Stimulated activated CD4-positive, alpha-beta T cell treated with anti-CD3 and anti-CD28 coated beads, Interleukin-2, amount 100 ng/mL, for 4 hours (primary cell): ENCODE data around the gene IST1.
"Not testable (repeated sequence)": the region's sequence is repeated elsewhere in the genome, so short reads cannot be mapped to it uniquely, and the experiment has no call there.

Experiments used
- DNase-seq: peaks from one replicate; pipeline ENCODE4 v3.0.0-alpha.2; 2020; ENCODE audit warnings: low read depth

The IST1 gene

DNA sequence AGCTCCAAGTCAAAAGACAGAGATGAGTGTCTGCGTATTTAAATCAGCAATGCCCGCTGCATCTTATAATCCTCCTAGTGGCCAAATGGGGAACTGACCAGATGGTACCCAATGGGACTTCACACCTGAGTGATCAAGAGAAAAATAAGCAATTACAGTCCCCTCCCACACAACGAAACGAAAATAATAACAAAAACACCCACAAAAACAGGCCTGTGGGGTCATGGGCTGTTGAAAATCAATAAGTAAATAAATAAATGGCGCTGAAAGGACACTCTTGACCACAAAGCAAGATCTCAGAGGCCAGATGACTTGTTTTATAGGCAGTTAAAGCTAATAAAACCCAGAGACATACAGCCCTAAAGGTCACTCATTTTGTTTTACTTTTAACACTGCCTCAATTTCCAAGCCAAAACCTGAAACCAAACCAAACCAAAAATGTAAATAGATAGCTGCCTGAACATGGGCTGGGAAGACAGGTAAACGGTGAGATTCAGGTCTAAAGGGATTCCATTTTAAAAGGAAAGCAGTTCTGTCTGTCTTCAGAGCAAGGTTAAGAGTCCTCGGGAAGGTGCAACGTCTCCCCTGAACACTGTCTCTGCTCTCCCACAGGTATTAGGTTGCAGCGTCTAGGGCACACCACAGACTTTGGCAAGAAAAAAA, 12.7 kb upstream of the IST1 start:
- peak; percentile 72 for DNase-seq

DNA sequence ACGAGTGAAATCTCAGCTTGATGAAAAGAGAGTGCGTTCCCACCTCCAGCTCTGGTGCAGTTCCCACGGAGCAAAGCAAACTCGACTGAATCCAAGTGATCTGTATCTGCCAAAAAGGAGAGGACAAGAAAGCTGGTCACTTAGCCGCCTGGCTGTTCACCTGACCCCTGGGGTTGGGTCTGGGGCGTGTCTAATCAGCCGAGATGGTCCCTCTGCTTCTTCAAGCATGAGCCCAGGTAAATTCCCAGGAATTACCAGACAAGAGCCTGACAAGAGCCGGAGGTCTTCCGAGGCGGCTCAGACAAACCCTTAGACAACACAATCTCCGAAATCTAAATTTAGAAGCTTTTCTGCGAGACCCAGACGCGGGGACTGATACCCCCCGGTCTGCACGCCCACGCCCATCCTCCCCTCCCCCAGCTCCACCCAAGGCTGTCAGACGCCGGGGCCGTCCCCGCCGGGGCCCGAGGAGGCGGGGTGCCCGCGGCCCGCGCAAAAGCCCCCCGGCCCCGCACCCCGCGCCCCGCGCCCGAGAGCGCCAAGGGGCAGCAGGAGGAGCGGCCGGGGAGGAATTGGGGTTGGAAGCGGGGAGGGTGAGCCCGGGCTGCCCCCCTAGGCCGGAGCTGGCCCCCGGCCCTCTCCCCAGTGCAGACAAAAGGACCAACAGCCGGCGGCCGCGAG, 12.0 kb upstream of the IST1 start:
- DNase-seq: peak; percentile 61

DNA sequence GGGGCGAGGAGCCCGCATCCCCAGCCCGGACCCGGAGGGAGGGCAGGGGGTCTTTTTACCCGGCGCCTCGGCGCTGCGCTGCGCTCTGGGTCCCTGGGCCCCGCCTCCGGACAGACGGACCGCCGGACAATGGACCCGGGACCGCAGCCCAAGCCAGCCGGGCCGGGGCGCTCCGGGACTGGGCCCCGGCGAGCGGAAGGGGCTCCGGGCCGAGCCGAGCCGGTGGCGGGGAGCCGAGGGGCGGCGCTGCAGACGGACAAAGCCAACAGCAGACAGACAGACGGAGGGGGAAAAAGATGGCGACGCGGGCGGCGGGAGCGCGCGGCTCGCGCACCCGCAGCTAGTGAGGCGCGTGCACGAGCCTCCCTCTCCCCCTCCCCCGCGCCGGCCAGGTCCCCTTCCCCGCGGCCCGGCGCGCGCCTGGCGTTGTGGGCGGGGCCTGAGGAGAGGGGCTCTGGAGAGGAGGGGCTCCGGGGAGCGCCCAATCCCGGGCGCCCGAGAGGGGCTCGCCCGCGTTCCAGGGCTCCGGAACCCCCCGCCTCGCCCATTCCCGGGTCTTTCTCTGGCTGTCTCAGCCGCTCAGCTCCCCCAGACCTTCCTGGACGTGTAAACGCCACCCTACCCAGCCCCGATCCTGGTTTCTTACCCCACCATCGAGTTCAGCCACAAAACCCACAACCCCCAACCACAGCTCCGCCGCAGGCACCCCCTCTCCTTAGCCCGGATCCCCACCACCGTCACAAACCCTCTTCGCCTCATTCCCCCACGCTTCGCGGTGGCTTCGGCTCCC, 11.3 kb upstream of the IST1 start, which contains the start of gene ZNF821:
Gene ZNF821 (minus strand): TSS at position 334 of the 790 bp plus-strand sequence. CDS start 4,236 bp downstream, outside the sequence.
- peak; percentile 55 for DNase-seq

DNA sequence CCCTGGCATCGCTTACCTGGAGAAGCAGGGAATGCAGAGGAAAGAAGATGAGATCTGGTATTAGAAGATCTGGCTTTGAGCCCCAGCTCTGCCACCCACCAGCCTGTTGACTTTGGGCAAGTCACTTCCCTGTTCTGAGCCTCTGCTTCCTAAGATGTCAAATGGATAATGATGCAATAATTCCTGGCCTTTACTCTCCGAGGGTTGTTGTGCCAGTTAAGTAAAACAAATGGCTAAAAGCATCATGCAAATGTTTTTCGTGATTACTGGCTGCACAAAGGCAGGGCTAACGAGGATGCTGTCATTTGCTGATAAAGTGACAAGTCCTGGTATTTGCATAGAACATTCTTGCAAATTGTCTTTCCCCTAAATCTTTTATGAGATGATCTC, 10.1 kb upstream of the IST1 start:
- no peak for DNase-seq

DNA sequence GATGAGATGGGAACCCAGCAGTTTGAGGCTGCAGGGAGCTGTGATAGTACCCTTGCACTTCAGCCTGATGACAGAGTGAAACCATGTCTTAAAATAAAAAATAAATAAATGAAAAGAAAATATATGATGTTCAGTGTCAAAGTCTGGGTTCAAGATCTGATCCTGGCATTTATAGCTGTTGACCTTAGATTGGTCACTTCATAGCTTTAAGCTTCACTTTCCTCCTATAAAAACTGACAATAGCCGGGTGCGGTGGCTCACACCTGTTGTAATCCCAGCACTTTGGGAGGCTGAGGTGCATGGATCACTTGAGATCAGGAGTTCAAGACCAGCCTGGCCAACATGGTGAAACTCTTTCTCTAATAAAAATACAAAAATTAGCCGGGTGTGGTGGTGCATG, 6.2 kb upstream of the IST1 start:
- no peak for DNase-seq

DNA sequence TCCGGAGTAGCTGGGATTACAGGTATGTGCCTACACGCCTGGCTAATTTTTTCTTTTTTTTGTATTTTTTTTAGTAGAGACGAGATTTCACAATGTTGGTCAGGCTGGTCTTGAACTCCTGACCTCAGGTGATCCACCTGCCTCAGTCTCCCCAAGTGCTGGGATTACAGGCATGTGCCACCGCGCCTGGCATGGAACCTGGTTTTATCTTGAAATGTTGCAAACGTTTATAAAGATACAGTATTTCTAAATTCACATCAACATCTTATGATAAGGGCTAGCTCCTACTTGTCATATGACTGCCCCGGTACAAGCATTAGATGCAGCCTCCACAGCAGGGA, 1.5 kb upstream of the IST1 start:
- no peak for DNase-seq

DNA sequence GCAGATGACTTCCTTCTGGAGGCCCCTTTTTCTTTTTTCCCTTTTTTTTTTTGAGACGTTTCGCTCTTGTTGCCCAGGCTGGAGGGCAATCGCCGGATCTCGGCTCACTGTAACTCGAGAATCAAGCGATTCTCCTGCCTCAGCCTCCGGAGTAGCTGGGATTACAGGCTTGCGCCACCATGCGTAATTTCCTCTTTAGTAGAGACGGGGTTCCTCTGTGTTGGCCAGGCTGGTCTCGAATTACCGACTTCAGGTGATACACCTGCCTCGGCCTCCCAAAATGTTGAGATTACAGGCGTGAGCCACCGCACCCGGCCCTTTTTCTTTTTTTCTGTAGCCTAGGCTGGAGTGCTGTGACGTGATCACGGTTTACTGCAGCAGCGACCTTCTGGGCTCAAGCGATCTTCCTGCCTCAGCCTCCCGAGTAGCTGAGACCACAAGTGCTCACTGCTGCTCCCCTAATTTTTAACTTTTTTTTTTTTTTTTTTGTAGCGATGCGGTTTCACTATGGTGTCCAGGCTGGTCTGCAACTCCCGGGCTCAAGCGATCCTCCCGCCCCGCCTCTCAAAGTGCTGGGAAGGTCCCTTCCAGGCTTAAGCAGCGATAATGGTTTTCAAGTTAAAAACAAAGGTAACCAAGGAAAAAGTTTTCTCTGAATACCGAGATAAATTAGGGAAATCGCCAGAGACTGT, 956 bp upstream of the IST1 start:
- DNase-seq: peak; percentile 10

DNA sequence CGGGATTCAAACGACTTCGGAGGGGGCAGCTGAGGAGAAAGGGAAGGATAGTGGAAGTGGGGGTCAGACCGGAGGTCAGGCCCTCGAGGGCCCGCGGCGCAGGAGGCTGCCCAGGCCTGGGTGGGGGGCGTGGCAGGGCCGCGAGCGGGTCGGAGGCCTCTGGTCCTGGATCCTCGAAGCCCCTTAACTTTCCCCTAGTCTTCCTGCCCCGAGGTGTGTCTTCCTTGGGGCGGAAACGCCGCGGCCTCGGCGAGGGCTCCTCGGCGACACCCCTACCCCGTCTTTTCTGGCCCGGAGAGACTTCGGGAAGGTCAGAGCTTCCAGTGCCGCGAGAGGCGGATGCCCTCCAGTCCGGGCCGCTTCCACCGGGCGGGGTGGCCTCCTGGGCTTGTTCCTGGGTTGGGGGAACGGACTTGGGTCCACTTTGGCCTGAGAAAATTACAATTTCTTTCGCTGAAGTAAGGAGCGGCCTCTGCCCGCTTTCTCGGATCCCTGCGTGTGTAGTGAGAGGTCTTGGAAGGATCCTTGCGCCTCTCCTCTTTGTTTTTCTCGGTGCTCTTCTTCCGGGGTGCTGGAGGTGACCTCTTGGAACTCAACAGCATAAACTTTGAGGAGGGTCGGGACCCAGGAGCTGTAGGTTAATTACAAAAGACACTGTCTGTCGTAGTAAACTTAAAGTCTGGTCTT, 491 bp downstream of the IST1 start:
- no peak for DNase-seq

DNA sequence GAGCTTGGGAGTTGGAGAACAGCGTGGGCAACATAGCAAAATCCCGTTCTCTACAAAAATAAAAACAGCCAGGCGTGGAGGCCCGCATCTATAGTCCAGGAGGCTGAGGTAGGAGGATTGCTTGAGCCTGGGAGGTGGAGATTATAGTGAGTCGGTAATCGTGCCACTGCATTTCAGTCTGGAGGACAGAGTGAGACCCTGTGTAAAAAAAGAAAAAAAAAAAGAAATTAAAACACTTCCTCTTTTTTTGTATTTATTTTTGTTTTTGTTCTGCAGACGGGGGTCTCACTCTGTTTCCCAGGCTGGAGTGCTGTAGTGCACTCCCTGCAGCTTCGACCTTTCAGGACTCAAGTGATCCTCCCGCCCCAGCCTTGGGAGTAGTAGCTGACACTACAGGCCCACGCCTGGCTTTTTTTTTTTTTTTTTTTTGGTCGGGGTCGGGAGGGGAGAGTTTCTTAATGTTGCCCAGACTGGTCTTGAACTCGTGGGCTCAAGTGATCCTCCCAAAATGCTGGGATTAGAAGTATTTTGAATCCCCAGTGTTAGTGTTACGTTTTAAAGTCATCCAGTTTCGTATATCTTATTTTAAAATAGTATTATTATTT, 1.5 kb downstream of the IST1 start:
- DNase-seq: no peak

DNA sequence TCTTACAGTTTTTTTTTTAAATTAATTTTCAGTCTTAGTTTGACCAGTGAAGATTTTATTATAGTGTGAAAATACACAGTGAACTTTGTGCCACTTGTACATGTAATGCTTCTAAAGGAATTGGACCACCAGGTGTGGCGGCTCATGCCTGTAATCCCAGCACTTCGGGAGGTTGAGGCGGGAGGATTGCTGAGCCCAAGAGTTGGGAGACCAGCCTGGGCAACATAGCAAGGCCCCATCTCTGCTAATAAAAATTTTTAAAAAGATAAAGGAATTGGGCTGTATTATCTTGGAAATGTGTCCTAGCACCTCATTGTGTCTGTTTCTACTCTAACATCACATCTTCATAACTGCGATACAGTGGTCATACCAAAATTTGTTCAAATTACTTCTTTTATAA, 3.8 kb downstream of the IST1 start:
- DNase-seq: no peak

DNA sequence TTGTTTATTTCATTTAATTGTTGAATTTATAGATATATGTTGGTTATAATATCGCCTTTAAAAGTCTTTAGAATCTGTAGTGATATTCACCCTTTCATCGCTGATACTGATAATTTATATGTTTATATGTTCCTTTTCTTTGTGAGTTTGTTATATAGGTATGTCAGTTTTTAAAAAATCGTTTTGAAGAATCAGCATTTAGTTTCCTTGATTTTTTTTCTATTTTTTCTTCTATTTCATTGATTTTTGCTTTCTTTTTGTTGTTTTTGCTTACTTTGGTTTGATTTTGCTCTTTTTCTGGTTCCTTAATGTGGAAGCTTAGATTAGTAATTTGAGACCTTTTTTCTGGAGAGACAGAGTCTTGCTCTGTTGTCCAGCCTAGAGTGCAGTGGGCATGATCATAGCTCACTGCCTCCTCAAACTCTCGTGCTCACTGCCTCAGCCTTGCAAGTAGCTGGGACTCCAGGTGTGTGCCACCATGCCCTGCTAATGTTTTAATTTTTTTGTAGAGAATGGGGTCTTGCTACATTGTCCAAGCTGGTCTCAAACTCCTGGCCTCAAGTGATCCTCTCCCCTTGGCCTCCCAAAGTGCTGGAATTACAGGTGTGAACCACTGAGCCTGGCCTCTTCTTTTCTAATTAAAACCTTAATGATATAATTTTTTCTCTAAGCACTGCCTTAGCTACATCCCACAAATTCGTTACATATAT, 7.5 kb downstream of the IST1 start:
- DNase-seq: no peak

DNA sequence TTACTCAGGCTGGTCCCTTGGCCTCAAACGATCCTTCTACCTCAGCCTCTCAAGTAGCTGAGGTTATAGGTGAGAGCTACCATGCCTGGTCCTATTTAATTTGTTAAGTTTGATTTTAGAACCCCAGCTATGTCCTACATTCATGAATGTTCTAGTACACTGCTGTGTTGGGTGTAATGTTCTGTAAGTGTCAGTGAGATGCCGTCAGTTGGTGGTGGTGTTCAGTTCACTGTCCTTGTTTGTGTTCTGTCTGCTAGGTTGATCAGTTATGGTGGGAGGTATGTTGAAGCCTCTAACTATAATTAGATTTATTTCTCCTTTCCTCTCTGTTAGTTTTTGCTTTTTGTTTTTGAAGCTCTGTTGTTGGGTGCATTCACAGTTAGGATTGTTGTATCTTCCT, 8.3 kb downstream of the IST1 start:
- DNase-seq: no peak

DNA sequence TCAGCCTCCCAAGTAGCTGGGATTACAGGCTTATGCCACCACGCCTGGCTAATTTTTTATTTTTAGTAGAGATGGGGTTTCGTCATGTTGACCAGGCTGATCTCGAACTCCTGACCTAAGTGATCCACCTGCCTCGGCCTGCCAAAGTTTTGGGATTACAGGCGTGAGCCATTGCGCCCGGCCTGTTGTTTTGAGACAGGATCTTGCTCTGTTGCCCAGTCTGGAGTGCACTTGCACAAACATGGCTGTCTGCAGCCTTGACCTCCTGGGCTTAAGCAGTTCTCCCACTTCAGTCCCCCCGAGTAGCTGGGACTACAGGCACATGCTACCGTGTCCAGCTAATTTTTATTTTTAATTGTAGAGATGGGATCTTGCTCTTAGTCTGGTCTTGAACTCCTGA, 8.9 kb downstream of the IST1 start:
- DNase-seq: no peak

DNA sequence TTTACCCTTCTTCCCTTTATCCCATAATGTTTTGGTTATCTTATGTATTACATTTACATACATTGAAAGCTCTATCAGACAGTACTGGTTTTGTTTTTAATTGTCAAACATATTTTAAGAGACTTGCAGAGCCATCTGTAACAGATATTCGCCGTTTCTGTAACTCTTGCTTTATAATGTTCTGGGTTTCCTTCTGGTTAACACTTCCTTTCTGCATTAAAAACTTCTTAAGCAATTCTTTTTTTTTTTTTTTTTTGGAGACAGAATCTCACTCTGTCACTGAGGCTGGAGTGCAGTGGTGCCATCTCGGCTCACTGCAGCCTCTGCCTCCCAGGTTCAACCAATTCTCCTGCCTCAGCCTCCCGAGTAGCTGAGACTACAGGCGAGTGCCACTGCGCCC, 10.4 kb downstream of the IST1 start:
- DNase-seq: not testable (repeated sequence)

DNA sequence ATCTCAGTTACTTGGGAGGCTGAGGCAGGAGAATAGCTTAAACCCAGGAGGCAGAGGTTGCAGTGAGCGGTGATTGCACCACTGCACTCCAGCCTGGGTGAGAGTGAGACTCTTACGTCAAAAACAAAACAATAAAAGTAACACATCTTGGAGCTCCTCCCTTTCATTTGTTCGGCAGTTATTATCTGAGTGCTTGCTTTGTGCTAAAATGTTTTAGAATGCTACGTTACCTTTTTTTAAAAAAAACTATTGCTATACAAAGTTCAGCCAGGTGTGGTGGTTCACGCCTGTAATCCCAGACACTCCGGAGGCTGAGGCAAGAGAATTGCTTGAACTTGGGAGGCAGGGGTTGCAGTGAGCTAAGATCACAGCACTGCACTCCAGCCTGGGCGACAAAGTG, 15.8 kb downstream of the IST1 start:
- DNase-seq: no peak

DNA sequence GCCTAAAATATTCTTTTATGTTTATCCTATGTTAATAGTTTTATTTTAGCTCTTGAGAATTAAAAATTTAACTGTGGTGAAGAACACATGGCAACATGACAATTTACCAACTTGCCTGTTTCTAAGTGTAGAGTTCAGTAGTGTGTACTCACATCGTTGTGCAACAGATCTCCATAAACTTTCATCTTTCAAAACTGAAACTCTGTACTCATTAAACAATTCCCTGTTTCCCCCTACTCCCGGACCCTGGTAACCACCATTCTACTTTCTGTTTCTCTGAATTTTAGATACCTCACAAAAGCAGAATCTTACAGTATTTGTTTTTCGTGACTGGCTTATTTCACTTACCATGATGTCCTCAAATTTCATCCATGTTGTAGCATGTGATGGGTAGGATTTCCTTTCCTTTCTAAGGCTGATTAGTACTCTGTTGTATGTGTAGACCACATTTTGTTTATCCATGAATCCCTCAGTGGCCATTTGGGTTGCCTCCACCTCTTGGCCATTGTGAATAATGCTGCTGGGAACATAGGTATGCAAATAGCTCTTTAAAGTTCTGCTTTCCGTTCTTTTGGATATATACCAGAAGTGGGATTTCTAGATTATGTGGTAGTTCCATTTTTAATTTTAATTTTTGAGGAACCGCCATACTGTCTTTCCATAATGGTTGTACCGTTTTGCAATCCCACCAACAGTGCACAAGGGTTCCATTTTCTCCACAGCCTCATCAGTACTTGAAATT, 17.4 kb downstream of the IST1 start:
- DNase-seq: no peak

DNA sequence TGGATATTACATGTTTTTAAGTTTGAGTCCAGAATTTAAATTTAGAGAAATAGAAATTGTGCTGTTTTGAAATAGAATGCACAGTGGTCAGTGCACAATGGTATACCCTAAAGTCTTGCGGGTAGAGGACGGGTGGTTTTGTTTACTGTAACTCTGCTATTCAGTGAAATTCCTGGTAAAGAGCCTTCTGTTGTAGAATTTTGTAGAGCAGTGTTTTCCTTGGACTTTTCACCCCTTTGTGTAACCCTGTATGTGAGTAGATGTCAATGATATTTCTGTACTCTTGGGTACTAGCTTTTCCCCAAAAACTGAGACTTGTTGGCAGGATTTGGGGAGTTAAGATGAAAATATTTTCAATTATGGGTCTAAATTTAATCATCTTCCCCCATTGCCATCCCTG, 19.5 kb downstream of the IST1 start:
- DNase-seq: no peak

DNA sequence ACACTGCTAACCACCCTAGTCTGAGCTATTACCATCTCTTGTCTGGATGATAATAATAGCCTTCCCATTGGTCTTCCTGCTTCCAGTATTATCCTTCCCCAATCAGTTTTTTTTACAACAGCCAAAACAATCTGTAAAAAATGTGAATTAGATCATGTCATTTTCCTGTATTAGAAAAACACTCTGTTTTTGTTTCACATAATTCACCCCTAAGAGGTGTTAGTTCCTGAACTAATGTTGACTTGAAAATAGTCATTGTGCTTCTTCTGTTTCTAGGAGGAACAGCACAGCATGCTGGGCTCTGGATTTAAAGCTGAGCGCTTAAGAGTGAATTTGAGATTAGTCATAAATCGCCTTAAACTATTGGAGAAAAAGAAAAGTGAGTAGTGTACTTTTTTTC, 20.0 kb downstream of the IST1 start:
- DNase-seq: no peak

DNA sequence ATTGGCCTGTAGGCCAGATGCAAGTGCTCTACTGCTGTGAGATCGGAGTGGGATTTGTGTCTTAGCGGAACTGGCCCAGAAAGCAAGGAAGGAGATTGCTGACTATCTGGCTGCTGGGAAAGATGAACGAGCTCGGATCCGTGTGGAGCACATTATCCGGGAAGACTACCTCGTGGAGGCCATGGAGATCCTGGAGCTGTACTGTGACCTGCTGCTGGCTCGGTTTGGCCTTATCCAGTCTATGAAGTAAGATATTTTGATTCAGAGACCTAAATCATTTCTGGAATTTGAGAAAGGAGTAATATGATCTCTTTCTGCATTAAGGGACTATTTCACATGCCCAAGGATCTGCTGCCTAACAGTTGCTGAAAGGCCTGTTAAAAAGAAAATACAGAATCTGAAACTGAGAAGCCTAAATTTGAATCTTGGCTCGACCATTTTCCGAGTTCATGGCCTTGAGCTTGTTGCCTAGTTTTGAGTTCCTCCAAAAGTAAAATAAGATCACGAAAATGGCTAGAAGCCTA, 21.1 kb downstream of the IST1 start:
- no peak for DNase-seq

DNA sequence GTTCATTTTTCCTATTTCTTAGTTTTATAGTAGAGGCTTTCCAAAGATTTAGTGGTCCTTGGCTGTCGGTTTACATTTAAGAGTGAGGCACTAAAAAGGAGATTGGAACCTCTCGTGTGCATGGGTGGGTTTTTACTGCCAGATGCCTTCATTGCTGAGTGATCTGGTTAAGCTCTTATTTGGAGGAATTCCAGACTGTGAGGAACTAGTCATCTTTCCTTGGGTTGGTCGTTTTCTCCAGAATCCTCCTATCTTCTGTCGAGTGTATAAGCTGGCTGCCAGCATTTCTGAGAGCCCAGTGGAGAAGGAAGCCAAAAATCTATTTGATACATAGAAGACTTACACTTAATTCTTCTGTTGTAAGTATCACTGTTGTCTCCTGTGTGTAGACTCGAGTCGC, 22.6 kb downstream of the IST1 start:
- DNase-seq: no peak
